Hepatic stellate cell (primary cell): Measurements from ENCODE around the gene PLAA.
"Not testable (repeated sequence)": the region's sequence is repeated elsewhere in the genome, so short reads cannot be mapped to it uniquely, and the experiment has no call there.

ENCODE experiments used
- DNase-seq: peaks from one replicate; pipeline ENCODE4 v3.0.0; 2011; ENCODE audit warnings: low spot score

The PLAA gene

DNA sequence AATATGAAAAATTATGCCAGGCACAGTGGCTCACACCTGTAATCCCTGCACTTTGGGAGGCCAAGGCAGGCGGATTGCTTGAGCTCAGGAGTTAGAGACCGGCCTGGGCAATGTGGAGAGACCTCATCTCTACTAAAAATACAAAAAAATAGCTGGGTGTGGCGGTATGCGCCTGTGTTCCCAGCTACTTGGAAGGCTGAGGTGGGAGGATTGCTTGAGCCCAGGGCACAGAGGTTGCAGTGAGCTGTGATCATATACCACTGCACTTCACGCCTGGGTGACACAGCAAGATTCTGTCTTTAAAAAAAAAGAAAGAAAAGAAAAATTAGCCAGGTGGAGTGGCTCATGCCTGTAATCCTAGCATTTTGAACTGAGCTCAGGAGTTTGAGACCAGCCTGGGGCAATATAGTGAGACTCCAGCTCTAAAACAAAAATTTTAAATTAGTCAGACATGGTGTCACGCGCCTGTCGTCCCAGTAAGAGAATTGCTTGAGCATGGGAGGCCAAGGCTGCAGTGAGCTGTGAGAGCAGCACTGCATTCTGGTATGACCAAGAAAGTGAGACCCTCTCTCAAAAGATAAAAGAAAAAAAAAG lies 18.0 kb downstream of the PLAA start:
- DNase-seq, result no peak

DNA sequence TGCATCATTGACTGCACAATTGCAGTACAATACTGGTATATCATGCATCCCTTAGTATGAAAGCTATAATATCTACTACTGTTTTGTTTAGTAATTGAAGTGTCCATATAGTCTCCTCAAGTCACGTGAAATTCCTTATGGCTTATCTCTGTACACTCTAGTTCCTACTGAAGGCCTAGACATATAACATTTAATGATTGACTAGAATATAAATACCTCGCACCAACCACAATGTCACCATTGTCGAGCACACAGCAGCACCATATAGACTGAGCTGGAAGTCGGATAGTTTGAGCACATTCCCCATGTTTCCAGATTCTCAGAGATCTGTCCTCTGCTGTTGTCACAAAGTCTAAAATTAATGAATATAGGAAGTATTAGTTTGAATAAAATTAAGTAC lies 21.4 kb downstream of the PLAA start:
- DNase-seq, result no peak

DNA sequence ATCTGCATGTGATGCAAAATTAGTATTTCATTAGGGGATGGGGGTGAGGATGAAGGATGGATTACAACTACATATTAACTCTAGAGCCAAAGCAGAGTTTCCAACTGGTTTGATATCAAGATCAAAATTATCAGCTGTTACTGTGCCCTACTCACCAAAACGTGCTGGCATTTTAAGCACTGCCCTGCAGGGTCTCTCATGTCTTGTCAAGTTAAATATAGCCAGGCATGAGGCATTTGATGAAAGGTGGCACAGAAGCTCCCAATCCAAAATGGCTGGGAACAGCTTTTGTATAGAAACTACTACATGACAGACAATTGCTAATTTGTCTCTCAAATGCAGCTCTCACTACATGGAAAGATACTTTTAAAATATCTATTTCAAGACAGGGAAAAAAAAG lies 27.3 kb downstream of the PLAA start:
- no peak for DNase-seq

DNA sequence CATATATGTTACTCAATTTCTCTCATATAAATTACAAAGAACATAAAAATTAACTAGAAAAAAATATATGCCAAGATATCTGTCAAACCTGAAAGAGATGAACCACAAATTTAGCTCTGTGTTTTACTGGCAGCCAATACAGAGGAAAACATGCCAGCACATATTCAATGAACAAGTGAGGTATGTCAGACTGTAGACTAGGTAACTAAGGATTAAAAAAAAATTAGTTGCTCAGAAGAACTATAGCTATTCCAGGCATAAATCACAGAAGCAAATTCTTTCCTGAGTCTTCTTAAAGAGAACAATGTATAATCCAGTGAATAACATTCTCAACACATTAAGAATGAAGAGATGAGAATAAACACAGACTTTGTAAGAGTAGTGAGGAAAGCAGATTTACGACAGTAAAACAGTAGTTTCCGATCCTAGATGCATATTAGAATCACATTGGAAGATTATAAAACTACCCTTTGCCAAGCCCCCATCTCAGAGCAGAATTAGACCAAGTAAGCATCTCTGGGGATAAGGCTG lies 33.8 kb downstream of the PLAA start:
- no peak for DNase-seq

DNA sequence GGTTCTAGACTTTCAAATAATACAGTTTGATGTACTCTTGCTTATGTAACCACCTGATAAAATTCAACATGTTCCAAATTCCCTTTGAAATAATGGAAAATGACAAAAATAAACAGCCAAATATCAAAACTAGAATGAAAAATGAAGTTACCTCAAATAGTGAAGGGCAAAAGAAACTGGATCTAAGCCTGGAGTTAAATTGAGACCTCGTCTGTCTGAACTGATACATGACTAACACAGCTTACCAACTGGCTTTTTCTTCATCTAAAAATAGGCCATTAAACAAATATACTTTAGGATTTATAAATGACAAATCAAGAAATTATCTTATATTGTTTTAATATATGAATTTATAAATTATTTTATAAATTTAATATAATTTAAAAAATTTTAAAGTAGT lies 42.4 kb downstream of the PLAA start:
- DNase-seq, result no peak

DNA sequence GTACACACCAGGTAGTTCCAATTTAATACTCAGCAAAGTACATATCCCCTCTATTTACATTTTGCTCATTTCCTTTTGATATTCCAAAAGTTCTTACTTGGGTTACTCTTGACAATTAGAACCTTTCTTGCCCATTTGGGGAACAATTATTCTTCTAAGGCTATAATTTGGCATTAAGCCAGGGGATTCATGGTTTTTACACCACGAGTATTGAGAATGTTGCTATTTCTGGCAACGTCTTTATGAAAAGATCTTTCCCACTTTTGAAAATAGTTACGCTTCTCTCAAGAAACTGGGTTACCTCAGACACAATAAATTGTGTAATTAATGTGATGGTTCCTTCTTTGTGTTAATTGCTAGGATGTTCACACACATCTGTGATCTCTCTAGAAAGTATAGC lies 43.0 kb downstream of the PLAA start:
- no peak for DNase-seq

DNA sequence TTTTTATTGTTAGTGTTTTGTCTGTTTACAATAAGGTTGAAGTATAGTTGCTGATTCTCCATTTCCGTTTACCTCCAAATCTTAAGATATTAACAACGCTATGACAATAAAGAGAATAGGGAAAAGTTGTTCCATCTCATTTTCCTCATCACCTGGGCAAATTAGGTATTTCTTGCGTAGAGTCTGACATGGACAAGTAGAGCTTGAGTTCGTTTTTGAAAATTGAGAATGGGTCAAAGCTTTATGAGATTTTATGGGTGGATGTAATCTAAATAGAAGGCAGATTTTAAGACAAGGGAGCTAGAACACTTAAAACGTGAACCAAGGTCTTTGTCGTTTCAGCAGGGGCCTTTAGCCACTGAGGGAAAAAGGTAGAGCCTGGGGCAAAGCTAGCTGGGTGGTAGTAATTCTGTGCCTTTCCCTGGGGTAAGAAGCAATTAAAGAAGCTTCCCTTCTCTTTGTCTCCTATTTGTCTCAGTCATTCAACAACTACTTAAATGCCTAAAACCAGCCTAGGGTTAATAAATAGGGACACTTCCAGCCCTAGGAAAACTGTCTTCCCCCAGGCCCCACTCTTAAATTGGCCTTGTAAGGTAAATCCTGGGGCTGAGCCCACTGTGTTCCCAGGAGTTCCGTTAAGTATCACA lies 53.9 kb downstream of the PLAA start:
- DNase-seq, result no peak

DNA sequence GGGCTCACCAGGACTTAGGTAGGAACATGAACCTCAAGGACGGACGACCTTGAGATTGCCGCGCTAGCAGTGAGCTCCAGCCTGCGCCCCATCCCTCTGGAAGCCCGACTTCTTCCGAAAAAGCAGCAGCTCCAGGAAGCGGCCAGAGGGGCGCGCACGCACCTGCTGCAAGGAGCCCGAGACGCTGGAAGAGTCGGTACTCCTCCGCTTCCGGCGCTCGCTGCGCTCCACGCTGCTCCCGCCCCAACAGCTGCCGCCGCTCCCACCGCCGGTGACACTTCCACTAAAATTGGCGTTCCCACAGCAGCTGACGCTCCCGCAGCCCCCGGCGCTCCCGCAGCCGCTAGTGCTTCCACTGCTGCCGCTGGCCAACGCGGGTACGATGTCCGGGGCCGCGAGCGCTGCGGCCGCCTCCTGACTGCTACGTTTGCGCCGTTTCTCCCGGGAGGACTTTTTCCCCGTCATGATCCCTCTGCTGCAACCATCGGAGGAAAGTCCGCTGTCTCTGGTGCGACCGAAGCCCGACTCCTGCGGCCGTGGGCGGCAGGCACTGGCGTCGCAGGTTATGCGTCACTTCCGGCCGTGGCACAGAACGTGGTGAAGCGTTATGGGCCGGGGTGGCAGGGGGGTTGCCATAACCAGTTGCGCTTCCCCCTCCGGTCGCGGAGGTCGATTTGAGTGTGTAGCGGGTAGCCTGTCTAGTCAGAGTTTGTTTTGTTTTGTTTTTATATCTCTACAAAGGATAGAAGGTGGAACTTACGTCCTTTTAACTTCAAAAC lies 54.6 kb downstream of the PLAA start, which contains the start of gene CAAP1:
Gene CAAP1 (minus strand): TSS at position 552 of the 779 bp plus-strand sequence. CDS start 87 bp downstream, at position 465.
- peak; percentile 92 for DNase-seq

DNA sequence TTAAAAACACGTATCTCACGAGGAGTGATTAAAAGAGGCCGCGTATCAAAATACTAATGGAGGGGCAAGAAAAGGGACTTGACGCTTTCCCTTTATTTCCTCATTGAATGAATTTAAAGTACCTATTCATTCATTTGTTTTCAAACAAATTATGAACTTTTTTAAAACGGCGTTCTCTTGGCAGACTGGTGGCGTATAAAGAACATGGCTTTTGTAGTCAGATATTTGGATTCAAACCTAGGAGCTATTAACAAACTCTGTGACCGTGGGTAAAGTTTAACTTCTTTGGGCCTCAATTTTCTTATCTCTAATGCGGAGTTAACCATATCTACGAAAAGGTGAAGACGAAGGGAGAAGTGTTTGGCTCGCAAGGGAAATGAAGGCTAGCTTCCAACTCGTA lies 55.3 kb downstream of the PLAA start:
- no peak for DNase-seq

DNA sequence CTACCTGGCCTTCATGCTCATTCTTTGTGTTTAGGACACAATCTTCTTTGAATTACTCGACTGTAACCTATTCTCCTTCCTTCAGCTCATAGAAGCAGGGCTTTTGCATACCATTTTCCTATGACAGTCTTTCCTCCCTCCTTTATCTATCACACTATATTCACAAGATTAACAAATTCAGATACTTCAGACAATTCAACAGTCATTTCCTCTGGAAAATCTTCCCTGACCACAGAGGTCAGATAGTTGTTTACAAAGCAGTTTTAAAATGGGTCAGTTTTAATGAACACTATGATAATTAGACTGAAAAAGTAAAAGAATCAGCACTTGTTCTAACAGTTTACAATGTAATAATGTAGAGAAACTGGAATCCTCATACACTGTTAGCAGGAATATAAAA lies 58.8 kb downstream of the PLAA start:
- DNase-seq, result no peak

DNA sequence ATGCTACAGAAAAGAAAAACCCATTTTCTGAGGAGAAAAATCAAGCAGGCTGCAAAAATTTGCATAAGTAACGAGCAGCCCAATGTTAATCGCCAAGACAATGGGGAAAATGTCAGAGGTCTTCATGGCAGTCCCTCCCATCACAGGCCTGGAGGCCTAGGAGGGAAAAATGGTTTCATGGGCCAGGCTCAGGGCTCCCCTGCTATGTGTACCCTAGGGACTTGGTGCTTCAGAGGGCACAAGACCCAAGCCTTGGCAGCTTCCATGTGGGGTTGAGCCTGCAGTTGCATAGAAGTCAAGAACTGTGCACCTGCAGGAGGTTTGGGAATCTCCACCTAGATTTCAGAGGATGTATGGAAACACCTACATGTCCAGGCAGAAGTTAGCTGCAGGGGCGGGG lies 64.9 kb downstream of the PLAA start:
- no peak for DNase-seq

DNA sequence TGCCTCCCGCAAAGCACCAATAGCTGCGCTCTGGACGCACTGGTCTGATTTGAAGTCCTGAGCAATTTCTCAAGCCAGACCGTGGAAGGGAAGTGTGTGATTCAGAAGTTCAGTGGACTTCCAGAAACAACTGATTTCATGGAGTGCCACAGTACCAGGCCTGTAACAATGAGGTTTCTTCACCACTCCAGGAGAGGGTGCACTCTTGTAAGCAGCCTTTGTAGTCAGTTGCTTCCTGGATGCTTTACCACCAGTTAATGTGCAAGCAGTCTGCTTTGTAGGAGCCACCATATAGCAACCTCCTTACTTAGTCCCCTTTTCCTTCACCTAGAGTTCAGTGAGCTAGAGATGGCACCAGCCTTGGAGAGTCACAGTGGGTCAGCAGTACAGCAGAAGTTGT lies 66.8 kb downstream of the PLAA start:
- no peak for DNase-seq

DNA sequence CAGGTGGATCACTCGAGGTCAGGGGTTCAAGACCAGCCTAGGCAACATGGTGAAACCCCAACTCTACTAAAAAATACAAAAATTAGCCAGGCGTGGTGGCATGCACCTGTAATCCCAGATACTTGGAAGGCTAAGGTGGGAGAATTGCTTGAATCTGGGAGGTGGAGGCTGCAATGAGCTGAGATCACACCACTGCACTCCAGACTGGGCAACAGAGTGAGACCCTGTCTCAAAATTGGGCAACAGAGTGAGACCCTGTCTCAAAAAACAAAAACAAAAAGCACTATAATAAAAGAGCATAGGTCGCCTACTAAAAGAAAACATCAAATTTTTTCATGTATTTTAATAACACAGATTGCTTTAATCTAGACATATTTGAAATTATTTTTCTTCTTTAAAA lies 71.9 kb downstream of the PLAA start:
- DNase-seq, result not testable (repeated sequence)

DNA sequence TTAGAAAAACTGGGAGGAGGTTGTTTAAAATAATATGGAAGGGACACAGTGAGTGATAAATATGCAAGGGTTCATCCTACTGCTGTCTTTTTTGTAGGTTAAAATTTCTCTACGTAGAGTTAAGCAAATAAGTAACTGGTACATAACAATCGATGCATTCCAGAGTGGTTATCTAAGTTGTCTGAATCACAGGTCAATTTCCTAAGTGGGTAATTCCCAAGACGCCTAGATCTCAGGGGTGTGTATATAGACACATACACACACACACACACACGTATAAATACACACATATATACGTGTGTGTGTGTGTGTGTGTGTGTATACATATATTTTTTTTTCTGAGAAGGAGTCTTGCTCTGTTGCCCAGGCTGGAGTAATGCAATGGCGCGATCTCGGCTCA lies 76.8 kb downstream of the PLAA start:
- DNase-seq, result no peak

DNA sequence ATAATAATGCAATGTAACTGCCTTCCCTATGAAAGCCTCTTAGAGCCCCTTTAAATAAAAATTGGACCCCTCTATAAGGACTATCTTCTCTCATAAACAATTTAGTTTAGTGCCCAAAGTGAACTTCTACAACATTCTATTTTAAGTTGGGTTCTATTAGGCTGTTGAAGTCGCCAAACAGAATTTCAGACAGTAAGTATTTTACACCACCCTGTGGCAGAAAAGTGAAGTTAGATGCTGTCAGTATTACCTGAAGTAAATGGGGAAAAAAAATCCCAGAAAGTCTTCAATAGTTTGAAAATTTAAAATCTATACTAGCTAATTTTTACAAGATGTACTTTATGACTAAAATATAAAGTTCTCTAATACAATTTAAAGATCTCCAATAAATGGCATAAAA lies 84.0 kb downstream of the PLAA start:
- DNase-seq, result no peak

DNA sequence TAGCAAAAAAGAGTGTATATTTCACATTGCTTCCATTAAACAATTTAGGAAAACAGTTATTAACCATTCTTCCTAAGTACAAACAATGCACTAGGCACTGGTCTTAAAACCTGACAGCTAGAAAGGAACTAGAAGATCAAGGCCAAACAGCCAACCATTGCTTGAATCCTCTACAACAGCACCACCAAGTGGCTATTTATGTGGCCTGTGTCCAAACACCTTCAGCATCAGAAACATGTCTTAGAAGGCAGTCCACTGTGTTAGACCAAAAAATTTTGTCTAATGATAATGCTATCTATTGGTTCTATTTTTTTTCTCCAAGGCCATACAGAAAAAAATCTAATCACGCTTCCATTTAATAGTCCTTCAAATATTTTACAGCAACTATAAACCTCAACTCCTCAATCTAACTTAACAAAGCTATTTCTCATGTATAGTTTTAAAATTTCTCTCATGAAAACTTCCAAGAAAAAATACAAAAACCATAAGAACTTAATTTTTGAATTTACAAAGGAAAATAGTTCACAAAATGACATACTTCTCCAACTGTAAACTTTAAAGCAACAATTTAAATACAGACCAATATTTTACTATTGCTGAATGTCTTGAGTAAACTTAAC lies 90.5 kb downstream of the PLAA start:
- peak; percentile 14 for DNase-seq
